GM23338 (cell line): ENCODE measurements around the gene DRD2.

Experiments
- CREB1 ChIP-seq: fragments of 250-450 bp; sonication (Bioruptor Pico); IDR thresholded peaks from 2 replicates; pipeline ENCODE4 v1.5.0; 2020; ENCODE audit warnings: low read depth, mild to moderate bottlenecking, moderate library complexity
- CTCF ChIP-seq, 2 experiments: fragments of 200-600 bp in 1 of 2; sonication (generic) in 1 of 2; conservative IDR thresholded peaks; 2 replicates each; pipeline versions ENCODE4 v1.5.1 to v1.6.1; 2016 to 2017; ENCODE audit warnings: antibody characterized with exemption in 2 of 2, low read depth in 2 of 2, mild to moderate bottlenecking in 2 of 2, moderate library complexity in 1 of 2
- ETS1 ChIP-seq: IDR thresholded peaks from 2 replicates; pipeline ENCODE4 v1.6.1; 2016; ENCODE audit warnings: antibody characterized with exemption
- EZH2 ChIP-seq: fragments of 200-600 bp; sonication (generic); IDR thresholded peaks from one replicate; pipeline ENCODE4 v1.8.0; 2017; ENCODE audit warnings: antibody characterized with exemption, mild to moderate bottlenecking, low read depth; ENCODE audit not compliant: unreplicated experiment
- EZH2phosphoT487 ChIP-seq: fragments of 200-600 bp; sonication (generic); IDR thresholded peaks from one replicate; pipeline ENCODE4 v1.8.1; 2018; ENCODE audit warnings: antibody characterized with exemption; ENCODE audit not compliant: unreplicated experiment
- JUNB ChIP-seq: IDR thresholded peaks from one replicate; pipeline ENCODE4 v1.6.1; 2016; ENCODE audit warnings: antibody characterized with exemption; ENCODE audit not compliant: unreplicated experiment
- NANOG ChIP-seq: IDR thresholded peaks from 2 replicates; pipeline ENCODE4 v1.6.1; 2016; ENCODE audit warnings: antibody characterized with exemption, borderline replicate concordance
- POLR2AphosphoS5 ChIP-seq: IDR thresholded peaks from 2 replicates; pipeline ENCODE4 v1.6.1; 2016; ENCODE audit warnings: antibody characterized with exemption, low read depth
- REST ChIP-seq: IDR thresholded peaks from one replicate; pipeline ENCODE4 v1.6.1; 2018; ENCODE audit warnings: antibody characterized with exemption; ENCODE audit not compliant: unreplicated experiment
- STAT1 ChIP-seq: IDR thresholded peaks from one replicate; pipeline ENCODE4 v1.6.1; 2016; ENCODE audit warnings: antibody characterized with exemption; ENCODE audit not compliant: unreplicated experiment
- ZNF114 ChIP-seq: fragments of 250-450 bp; sonication (Bioruptor Pico); IDR thresholded peaks from 2 replicates; pipeline ENCODE4 v1.5.0; 2020; ENCODE audit warnings: mild to moderate bottlenecking, moderate library complexity
- ZNF331 ChIP-seq: fragments of 250-450 bp; sonication (Bioruptor Pico); IDR thresholded peaks from 2 replicates; pipeline ENCODE4 v1.5.0; 2020; ENCODE audit warnings: low read depth, mild to moderate bottlenecking, moderate library complexity
- TF ChIP-seq, protein P1 (sequence below): fragments of 250-450 bp; sonication (Bioruptor Pico); IDR thresholded peaks from 2 replicates; pipeline ENCODE4 v1.5.0; 2020; ENCODE audit warnings: mild to moderate bottlenecking, moderate library complexity

DNA sequence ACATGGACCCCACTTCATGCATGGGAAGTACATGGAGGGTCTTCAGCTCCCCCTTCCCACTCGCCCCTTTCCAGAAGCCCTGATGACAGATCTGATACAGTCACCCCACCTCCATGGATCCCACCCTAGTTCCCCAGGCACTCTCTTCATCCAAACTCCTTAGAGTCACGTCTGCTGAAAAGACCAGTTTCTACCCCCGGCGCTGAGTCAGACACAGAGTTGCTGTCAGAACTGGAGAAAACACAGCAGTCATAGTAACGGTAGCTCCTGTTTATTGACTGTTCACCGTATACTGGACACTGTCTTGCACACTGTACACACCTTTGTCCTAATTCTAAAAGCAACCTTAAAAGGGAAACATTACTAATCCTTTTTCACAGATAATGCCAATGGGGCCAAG lies 29.1 kb downstream of the DRD2 start:
- TF ChIP-seq CTCF (conservative IDR thresholded peaks at IDR 0.05; ENCODE audit: low read depth in 2 of 2) (no peak), POLR2AphosphoS5 (no peak), EZH2 (no peak), ZNF114 (CRISPR knock-in tag) (no peak), CREB1 (CRISPR knock-in tag) (no peak), ETS1 (no peak), ZNF331 (CRISPR knock-in tag) (no peak), NANOG (no peak), REST (no peak), JUNB (no peak), EZH2phosphoT487 (no peak), STAT1 (no peak)
- TF ChIP-seq, protein P1, sequence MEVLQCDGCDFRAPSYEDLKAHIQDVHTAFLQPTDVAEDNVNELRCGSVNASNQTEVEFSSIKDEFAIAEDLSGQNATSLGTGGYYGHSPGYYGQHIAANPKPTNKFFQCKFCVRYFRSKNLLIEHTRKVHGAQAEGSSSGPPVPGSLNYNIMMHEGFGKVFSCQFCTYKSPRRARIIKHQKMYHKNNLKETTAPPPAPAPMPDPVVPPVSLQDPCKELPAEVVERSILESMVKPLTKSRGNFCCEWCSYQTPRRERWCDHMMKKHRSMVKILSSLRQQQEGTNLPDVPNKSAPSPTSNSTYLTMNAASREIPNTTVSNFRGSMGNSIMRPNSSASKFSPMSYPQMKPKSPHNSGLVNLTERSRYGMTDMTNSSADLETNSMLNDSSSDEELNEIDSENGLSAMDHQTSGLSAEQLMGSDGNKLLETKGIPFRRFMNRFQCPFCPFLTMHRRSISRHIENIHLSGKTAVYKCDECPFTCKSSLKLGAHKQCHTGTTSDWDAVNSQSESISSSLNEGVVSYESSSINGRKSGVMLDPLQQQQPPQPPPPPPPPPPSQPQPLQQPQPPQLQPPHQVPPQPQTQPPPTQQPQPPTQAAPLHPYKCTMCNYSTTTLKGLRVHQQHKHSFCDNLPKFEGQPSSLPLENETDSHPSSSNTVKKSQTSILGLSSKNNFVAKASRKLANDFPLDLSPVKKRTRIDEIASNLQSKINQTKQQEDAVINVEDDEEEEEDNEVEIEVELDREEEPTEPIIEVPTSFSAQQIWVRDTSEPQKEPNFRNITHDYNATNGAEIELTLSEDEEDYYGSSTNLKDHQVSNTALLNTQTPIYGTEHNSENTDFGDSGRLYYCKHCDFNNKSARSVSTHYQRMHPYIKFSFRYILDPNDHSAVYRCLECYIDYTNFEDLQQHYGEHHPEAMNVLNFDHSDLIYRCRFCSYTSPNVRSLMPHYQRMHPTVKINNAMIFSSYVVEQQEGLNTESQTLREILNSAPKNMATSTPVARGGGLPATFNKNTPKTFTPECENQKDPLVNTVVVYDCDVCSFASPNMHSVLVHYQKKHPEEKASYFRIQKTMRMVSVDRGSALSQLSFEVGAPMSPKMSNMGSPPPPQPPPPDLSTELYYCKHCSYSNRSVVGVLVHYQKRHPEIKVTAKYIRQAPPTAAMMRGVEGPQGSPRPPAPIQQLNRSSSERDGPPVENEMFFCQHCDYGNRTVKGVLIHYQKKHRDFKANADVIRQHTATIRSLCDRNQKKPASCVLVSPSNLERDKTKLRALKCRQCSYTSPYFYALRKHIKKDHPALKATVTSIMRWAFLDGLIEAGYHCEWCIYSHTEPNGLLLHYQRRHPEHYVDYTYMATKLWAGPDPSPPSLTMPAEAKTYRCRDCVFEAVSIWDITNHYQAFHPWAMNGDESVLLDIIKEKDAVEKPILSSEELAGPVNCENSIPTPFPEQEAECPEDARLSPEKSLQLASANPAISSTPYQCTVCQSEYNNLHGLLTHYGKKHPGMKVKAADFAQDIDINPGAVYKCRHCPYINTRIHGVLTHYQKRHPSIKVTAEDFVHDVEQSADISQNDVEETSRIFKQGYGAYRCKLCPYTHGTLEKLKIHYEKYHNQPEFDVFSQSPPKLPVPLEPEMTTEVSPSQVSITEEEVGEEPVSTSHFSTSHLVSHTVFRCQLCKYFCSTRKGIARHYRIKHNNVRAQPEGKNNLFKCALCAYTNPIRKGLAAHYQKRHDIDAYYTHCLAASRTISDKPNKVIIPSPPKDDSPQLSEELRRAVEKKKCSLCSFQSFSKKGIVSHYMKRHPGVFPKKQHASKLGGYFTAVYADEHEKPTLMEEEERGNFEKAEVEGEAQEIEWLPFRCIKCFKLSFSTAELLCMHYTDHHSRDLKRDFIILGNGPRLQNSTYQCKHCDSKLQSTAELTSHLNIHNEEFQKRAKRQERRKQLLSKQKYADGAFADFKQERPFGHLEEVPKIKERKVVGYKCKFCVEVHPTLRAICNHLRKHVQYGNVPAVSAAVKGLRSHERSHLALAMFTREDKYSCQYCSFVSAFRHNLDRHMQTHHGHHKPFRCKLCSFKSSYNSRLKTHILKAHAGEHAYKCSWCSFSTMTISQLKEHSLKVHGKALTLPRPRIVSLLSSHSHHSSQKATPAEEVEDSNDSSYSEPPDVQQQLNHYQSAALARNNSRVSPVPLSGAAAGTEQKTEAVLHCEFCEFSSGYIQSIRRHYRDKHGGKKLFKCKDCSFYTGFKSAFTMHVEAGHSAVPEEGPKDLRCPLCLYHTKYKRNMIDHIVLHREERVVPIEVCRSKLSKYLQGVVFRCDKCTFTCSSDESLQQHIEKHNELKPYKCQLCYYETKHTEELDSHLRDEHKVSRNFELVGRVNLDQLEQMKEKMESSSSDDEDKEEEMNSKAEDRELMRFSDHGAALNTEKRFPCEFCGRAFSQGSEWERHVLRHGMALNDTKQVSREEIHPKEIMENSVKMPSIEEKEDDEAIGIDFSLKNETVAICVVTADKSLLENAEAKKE = no peak
